ENCODE measurements around the gene CD86. TPM values are rescaled to one million over a fixed set of nuclear protein-coding genes. Genes with fewer than 3 reads are reported as not detected.

The CD86 gene
- total RNA-seq, 1 donor from 2014 or later: not detected

- TF ChIP-seq CTCF (IDR thresholded peaks at IDR 0.05): no peak
Observed at GRCh38 chr3:122169911-122170310, 114.7 kb downstream of the CD86 start.

More at GRCh38 chr3:122169911-122170310, 114.7 kb downstream of the CD86 start:
- peaks cover 0 to 5% of the 10 kb centered on the region in 2 donors for H3K9me3 ChIP-seq
- DNase-seq (ENCODE audit: low spot score in 2 of 2): no peak
- H3K27me3 ChIP-seq: no peaks in the 10 kb centered on the region
- no peak overlapping the region for H3K27ac ChIP-seq
- H3K36me3 ChIP-seq: no peaks in the 10 kb centered on the region
- no peak overlapping the region for H3K4me3 ChIP-seq
- intact Hi-C loops (cut with DNase I): no loop called here
- H3K4me1 ChIP-seq: no peaks in the 10 kb centered on the region

Other genes with a start within 250 kb of the CD86 start
- 2.9 TPM for gene IQCB1, start 220.3 kb upstream of the CD86 start, total RNA-seq
- 2.4 TPM for gene EAF2, start 220.2 kb upstream of the CD86 start, total RNA-seq
- not detected for gene SLC15A2, start 161.0 kb upstream of the CD86 start, total RNA-seq
- not detected for gene ILDR1, start 33.1 kb upstream of the CD86 start, total RNA-seq
- gene CASR, start 128.3 kb downstream of the CD86 start, total RNA-seq: not detected

Measured in ascending aorta (tissue), 2 donors.